CD4-positive, alpha-beta T cell treated with Interferon alpha-2 for 1 hour (primary cell): ENCODE results near the gene ELK3.

Experiments used
- DNase-seq, 2 donors: peaks; one replicate each; pipeline ENCODE4 v3.0.0-alpha.2; 2020 to 2022

ELK3 gene

DNA sequence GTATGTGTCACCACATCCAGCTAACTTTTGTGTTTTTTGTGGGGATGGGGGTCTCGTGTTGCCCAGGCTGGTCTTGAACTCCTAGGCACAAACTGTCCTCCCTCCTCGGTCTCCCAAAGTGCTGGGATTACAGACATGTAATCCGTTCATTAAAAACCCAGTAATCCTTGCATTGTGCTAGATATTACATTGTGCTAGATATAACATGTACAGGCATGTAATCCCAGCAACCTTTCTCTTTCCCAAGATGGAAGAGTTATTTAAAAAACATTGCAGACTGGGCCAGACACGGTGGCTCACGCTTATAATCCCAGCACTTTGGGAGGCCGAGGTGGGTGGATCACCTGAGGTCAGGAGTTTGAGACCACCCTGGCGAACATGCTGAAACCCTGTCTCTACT lies 19.7 kb downstream of the ELK3 start:
- DNase-seq, result no peak

DNA sequence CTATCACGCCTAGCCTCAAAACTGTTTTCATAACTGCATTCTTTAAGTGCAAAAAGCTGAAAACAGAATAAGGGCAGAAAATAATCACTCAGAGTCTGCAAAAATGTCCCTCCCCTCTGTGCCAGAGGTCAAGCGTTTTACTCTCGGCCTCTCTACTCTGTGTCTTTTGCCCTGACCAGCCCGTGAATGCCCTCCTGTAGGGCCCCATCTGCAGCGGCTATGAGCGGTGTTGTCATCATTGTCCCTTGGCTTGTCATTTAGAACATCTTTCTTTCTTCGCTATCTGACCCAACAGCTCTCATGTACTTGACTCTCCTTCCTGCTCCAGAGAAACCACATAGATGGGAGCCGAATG lies 21.7 kb downstream of the ELK3 start:
- DNase-seq, result no peak

GRCh38 chr12:96218989-96219678 lies 25.0 kb downstream of the ELK3 start:
- DNase-seq, result no peak

DNA sequence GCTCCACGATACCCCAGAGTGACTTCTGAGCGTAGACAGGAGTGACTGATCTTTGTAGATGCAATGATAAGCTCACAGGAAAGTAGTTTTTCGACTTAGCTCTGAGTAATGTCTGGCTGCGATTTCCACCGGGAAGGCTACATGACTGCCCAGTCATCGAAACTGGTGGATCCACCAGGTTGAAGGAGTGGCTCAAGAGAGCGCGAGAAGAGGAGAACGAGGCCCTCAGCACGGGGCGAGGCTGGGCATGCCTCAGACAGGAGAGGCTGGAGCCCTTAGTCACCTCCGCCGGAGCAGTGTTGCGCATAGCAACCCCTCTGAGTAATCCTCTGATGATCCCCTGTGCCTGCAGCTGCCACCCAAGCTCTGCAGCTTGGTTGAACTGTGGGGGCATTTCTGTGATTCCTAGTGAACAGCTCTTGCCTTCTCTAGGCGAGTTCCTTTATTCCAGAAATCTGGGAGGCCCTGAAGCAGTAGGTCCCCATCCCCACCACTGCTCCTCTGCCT lies 25.6 kb downstream of the ELK3 start:
- DNase-seq, result no peak

DNA sequence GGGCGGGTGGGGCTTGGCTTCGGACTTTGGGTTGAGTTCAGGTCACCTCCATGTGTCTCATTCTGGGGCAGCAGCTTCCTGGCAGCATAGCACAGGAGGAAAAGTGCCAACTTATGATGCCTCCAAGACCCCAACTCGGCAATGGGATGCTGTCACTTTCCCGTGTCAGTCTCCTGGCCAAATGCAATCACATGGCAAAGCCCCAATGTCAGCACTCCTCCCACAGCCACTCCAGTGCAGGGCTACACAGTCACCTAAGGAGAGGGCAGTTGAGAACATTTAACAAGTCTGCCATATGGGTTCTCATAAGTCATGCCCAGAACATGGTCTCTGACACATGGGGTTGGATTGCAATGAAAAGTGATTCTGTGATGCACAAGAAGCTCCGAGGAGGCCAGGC lies 26.7 kb downstream of the ELK3 start:
- DNase-seq, result no peak

GRCh38 chr12:96221391-96221790 lies 27.2 kb downstream of the ELK3 start:
- DNase-seq, result no peak

DNA sequence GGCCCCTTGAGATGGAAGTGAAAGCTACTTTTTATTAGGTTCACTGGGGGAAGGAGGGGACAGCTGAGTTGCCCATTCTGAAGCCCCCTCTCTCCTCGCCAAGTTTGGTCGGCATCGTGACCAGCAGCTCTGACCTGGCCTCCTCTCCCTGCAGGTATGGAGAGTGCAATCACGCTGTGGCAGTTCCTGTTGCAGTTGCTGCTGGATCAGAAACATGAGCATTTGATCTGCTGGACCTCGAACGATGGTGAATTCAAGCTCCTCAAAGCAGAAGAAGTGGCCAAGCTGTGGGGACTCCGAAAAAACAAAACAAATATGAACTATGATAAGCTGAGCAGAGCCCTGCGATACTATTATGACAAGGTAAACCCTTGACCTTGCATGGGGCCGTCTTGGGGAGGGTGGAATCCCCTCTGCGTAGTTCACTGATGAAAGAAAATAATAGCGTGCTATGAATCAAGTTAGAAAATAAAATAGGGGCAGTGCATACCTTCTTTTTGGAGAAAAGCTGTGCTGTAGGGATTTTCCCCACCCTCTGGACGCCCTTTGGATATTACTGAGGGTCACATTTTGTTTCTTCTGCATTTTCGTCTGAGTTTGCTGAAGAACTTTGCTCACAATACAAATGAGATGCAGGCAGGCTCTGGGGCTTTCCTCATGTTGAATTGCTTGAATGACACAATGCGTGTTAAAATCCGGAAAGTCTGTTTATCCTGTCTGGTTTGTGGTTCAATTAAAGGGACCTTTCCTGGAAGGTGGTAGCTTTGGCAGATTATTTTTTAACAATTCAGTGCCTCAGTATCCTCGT lies 29.4 kb downstream of the ELK3 start:
- DNase-seq, result peak in 1 of 2 donors; percentile 41

DNA sequence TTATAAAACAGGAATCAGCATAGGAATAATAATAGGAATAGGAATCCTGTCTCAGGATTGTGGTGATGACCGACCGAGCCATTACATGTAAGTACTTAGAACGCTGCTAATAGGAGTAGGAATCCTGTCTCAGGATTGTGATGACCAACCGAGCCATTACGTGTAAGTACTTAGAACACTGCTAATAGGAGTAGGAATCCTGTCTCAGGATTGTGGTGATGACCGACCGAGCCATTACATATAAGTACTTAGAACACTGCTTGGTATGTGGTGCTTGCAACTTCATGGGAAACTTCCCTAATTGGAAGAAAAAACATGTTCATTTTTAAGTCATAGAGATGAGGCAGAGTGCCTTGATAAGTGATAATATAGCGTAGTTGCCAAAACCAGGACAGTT lies 30.0 kb downstream of the ELK3 start:
- DNase-seq, result no peak

DNA sequence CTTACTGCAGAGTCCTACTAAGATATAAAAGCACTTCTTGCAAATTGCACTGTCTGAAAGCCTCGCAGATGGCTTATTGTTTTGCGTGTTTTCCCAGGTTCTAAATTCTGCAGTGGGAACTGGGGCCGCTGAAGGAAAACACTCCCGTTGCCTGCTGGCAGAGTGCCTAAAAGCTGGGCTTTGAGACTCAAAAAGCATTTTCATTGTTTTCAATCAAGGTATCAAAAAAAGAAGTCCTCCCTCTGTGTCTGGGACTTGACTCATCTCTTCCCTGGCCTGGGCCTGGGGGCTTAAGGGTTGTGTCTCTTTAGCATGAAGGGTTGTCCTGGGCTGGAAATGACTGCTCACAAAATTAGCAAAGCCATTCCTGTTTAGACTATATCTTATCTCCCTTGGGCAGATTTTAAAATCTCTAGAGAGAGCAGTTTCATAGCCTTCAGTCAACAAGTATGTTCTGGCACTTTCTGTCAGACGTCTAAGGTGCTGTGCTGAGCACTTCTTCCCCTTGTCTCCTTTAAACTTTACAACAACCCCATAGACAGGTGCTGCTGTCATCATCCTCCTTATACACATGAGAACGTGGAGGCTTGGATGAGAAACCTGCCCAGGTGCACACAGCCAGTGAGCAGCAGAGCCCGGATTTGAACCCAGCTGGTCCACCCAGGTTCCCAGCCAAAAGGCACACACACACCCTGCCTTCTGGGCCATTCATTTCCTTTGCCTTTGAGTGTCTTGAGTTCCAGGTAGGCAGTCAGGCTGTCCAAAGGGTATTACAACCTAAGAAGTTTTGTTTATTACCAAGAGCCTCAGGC lies 31.1 kb downstream of the ELK3 start:
- no peak for DNase-seq

DNA sequence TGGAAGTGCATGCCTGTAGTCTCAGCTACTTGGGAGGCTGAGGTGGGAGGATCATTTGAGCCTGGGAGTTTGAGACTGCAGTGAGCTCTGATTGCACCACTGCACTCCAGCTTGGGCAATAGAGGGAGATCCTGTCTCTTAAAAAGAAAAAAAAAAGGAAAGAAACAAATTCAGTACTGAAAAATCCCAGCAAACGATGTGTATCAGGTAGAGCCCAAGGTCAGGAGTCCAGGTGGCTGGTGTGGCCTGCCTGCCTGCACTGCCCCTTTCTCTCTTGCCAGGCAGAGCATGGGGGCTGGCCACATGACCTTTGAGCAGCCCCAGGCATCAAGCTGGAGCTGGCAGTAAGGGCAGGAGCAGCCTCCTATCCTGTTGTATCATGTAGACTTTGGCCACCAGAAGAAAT lies 31.8 kb downstream of the ELK3 start:
- no peak for DNase-seq

DNA sequence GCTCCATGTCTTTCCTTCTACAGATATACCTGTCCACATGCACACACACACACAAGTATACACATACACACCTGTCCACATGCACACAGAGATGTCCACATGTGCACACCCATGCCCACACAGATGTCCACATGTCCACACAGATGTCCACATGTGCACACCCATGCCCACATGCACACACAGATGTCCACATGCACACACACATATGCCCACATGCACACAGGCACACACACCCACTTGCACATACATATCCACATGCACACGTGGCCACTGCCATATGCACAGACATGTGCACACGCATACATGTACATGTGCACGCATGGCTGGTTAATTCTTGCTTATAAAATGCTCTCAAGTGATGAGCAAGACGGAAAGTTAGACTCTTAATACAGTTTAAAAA lies 32.2 kb downstream of the ELK3 start:
- DNase-seq, result no peak

DNA sequence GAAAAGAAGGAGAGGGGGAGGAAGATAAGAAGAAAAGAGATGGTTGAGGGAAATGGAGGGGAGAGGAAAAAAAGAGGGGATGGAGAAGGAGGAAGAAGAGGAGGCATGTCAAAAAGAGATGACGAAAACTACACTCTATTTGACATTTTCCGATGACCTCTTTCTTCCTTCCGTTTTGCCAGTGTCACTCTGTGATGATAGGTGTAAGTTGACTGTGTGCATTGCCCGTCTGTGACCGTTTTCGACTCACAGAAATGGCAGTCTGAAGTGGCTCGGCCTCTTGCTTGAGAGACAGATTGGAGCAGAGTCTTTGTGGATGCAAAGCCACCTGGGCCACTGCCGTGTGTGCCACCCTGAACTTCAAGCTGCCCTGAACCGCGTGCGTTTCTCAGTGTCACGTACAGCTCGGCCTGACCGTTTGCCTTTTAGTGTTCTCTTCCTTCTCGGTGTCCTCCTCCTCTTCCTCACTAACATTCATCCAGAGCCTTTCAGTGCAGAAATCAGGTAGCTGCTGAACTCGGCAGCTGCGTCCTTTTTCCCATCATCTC lies 32.7 kb downstream of the ELK3 start:
- DNase-seq, result no peak

GRCh38 chr12:96227365-96228106 lies 33.4 kb downstream of the ELK3 start:
- no peak for DNase-seq

GRCh38 chr12:96228566-96229248 lies 34.5 kb downstream of the ELK3 start:
- DNase-seq, result no peak

GRCh38 chr12:96230646-96231045 lies 36.5 kb downstream of the ELK3 start:
- DNase-seq, result no peak

DNA sequence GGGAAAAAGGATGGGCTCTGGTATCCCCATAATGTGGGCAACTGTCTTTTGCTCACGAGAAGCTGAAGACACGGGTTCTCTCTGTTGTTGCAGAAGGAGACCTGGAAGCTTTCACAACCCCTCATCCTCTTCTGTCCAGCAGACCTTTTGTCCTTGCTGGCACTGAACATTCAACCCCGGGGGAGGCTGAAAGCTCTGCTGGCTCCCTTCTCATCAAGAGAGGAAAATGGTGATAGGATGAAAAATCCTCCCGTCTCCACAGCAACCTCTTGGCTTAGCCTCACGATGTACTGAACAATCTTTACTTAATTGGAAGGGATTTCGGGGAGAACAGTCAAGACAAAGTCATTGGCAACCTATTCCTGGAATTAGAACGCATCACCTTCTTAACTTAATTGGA lies 39.0 kb downstream of the ELK3 start:
- no peak for DNase-seq

DNA sequence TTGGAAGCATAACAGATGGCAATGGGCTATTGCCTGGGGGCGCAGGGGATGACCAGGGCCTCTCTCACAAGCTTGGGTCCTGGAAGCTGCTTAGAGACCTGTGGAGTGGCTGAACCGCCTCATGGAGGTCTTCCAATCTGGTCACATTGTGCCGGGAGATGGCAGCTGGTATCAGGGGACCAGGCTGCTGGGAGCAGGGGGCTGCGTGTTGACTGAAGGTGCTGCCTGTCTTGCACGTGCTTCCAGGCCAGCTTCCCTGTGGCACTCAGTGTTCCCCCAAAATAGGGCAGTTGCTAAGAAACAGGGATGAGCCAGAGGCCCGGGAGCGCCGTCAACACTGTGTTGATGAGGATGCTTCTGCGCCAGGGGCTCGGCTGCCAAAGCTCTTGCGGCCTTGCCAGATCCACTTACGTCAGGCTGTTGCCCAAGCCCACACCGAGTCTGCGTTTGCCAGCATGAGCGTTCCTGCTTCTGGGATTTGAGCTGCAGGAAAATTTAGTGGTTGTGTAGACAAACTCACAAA lies 39.8 kb downstream of the ELK3 start:
- no peak for DNase-seq

- no peak for DNase-seq
Observed at GRCh38 chr12:96234591-96235483, 40.7 kb downstream of the ELK3 start.

GRCh38 chr12:96235484-96235826 lies 41.3 kb downstream of the ELK3 start:
- no peak for DNase-seq

GRCh38 chr12:96236221-96236822 lies 42.1 kb downstream of the ELK3 start:
- DNase-seq, result peak; percentile 24 to 49
